Measurements from ENCODE around the gene LRRC7.

DNA sequence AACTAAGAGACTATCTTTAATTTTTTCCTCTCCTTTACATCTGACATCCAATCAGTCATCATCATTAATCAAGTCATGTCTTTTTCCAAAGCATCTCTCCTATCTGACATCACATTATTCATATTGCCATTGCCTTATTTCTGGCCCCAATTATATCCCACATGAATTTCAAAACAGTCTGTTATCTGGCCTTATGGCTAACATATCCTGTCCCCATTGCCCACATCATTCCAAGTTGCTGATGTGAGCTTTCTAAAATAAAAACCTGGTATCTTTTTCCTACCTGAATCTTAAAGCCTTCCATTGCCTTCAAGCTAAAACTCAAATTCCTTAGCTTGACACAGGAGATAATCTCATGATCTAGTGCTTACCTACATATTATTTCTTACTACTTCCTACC, 353.8 kb downstream of the LRRC7 start:
- TF ChIP-seq POLR2A (IDR thresholded peaks at IDR 0.05; ENCODE audit: low read length): no peak
- TF ChIP-seq GATA1 (IDR thresholded peaks at IDR 0.05; ENCODE audit: low read depth, low read length): no peak

All from erythroblast (primary cell).